Stimulated activated CD4-positive, alpha-beta T cell treated with anti-CD3 and anti-CD28 coated beads, Interleukin-1b, Interleukin-23, amount 100 ng/mL, for 4 hours (primary cell): ENCODE measurements around the gene APBB2.

Experiments
- DNase-seq, 2 donors: peaks; one replicate each; pipeline ENCODE4 v3.0.0-alpha.2; 2020; ENCODE audit warnings: low read depth in 2 of 2

Gene APBB2

GRCh38 chr4:40856840-40857362 lies 357.4 kb downstream of the APBB2 start:
- peak; percentile 23 to 60 for DNase-seq

DNA sequence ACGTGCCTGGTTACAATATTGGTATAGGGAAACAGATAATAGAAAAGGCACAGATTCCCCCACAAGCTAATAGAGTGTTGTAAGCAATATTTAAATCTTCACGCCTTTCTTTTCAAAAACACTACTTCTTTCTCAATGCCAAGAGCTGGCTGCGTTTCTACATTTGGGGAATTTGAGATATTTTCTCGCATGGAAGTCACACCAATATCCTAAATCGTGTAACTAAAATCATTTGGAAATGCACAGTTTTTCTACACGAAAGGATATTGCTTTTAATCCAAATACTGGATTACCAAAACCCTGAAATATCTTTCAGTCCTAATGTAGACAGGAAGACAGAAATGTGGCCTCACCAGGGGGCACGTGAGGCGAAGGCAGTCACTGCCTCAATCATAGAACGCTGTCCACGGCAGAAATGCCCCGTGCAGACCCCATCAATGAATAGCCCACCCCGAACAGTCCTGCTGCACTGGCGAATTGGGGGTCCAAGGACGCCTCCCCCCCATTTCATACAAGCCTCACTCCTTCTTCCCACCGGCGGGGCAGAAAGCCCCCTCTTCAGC lies 358.0 kb downstream of the APBB2 start:
- no peak for DNase-seq

DNA sequence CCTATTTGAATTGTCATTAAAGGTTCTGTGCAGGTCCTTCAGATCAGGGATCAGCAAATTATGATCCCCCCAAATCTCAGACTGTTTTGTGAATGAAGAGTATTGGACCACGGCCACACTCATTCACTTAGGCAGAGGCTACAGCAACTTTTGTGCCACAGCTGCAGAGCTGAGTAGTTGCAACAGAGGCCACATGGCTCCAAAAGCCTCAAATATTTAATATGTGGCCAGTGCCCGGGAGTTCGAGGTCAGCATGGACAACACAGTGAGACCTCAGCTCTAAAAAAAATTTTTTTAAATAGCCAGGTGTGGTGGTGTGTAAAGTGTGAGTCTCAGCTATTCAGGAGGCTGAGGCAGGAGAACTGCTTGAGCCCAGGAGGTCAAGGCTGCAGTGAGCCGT lies 363.8 kb downstream of the APBB2 start:
- no peak for DNase-seq

GRCh38 chr4:40848940-40849339 lies 365.4 kb downstream of the APBB2 start:
- no peak for DNase-seq

- no peak for DNase-seq
These were observed 366.1 kb downstream of the APBB2 start for GRCh38 chr4:40848251-40848650.

DNA sequence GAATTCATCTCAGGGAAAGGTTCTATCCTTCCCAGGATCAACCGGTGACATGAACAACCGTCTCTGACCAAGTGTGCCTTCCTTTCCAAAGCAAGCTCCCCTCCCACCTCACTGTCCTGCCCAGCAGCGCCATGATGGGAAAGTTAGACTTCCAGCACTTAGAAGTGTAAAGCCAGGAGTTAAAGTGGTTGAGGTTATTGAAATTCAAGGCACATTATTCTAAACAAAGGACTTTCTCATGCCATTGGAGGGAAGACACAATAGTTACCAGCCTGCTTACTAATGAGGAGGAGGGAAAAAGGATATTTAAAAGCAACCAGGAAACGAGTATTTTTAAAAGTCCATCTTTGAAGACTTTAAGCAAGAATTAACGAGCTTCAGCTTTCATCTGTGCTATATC lies 367.8 kb downstream of the APBB2 start:
- no peak for DNase-seq

- no peak for DNase-seq
These were observed 369.0 kb downstream of the APBB2 start for GRCh38 chr4:40845154-40845835.

DNA sequence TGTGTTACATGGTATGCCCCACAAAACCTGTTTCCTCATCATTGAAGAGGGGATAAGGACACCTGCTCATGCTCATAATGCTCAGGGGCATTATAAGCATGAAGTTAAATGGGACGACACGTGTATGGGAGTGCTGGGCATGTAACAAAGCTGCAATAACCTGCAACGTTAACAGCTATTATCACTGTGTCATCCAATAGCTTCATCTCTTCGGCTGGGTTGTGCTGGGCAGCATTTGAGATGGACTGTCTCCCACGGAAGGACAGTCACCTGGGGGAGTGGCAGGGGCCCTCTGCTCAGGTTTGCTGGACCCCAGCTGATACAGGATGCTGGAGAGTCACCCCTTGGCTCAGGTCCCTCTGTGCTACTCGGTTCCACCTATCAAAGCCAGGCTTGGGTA lies 370.1 kb downstream of the APBB2 start:
- DNase-seq, result no peak

DNA sequence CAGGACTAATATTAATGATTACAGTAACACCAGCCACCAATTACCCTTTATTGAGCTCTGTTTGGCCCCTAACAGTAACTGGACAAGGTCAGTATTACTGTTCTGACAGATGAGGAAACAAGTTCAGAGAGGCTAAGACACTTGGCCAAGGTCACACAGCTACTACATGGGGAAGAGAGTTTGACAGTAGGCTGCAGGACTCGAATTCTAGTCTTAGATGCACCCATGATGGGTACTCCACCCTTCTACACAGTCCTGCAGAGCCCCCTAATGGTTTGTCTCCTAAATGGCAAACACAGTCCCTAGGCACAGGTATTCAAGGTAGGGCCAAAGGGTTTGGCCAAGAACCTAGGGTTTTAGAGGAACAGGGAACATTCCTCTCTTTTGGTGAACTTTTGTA lies 370.6 kb downstream of the APBB2 start:
- DNase-seq, result peak in 1 of 2 donors; percentile 5

GRCh38 chr4:40842725-40843423 lies 371.5 kb downstream of the APBB2 start:
- DNase-seq, result no peak

- no peak for DNase-seq
These were observed 372.0 kb downstream of the APBB2 start for GRCh38 chr4:40842318-40842717.

- DNase-seq, result peak; percentile 56 to 71
These were observed 373.3 kb downstream of the APBB2 start for GRCh38 chr4:40840985-40841571.

DNA sequence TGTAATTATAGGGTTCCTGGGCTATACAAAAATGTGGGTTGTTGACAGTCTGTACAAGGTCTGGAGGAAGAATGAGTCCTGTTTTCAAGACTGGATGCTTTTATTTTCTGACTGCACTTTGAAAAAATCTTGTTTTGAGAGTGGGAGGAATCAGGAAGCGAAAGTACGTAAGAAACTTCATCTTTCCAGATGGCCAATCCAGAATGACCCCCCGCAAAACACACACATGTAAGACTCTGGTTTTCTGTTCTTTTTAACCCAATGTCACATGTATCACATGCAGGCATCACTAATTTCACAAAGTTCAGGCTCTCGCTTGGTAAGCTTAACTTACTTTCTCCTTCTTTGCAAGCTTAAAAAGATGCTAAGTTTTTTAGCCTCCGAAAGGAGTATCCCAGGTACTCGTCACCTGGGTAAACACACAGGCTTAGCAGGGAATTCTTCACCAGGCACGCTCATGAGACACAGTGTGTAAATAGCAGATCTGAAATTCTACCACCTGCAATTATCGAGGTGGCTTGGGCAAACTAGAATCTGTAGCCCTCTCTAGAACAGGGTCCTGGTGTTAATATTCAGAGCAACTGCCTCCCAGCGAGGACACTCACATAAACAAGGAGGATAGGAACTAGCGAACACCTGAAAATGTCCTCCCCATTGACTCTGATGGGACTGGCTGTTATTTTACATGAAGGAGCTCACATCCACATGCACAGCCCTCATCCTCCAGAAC lies 373.9 kb downstream of the APBB2 start:
- DNase-seq, result no peak

- no peak for DNase-seq
These were observed 375.6 kb downstream of the APBB2 start for GRCh38 chr4:40838742-40839141.

GRCh38 chr4:40837094-40837870 lies 377.1 kb downstream of the APBB2 start:
- DNase-seq, result no peak

- no peak for DNase-seq
These were observed 381.1 kb downstream of the APBB2 start for GRCh38 chr4:40833212-40833611.

GRCh38 chr4:40832175-40832574 lies 382.2 kb downstream of the APBB2 start:
- DNase-seq, result no peak

DNA sequence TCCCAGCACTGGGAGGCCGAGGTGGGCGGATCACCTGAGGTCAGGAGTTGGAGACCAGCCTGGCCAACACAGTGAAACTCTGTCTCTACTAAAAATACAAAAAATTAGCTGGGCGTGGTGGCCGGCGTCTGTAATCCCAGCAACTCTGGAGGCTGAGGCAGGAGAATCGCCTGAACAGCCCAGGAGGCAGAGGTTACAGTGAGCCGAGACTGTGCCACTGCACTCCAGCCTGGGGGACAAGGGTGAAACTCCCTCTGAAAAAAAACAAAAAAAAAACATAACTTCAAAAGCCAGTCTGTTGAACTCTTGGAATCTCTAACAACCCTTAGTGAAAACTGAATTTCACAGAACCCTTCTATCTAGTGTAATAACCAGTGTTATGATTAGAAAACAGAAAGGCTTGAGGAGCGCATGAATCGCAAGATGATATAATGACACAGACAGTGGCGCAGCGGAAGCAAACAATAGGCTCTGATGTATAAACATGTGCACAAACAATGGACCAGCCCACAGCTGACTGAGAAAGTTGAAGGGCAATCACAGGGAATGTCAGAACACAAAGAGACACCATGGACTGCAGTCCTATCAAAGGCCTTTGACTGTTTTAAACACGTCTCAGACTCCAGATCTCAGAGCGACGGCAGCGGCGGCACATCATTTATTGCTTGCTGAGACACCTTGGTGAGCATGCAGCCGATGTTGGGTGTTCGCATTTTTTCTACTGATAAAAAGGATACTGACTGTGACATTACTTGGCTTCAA lies 383.0 kb downstream of the APBB2 start:
- DNase-seq, result no peak

DNA sequence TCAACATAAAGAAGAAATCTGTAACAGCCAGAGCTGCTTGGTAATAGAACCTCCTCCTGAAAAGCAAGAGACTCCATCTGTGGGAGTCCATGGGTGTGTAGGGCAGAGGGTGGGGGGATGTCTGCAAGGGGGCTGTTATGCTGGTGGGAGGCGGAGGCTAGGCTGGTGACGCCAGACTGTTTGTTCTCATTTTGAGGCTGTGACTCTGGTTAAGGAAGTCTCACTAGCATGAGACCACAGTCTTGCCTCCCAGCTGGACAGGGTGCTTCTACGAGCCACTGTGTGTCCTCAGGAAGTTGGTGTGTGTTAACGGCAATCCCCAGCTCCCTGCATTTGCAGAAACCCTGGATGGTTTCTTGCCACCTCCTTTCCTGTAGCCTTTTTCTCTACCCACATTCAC lies 384.8 kb downstream of the APBB2 start:
- no peak for DNase-seq

- no peak for DNase-seq
These were observed 385.7 kb downstream of the APBB2 start for GRCh38 chr4:40828661-40829060.
